HepG2 (cell line): ENCODE results near the gene RPP25L. TPM values are rescaled to one million over a fixed set of nuclear protein-coding genes. Genes with fewer than 3 reads are reported as not detected.

Experiments
- CEBPG ChIP-seq: IDR thresholded peaks from 2 replicates; pipeline ENCODE4 v1.6.1; 2016
- GFI1 ChIP-seq: sonication (generic); formaldehyde crosslinking; IDR thresholded peaks from 2 replicates; pipeline ENCODE4 v1.5.0; 2020; ENCODE audit warnings: missing genetic modification reagents, mild to moderate bottlenecking, borderline replicate concordance
- HIVEP1 ChIP-seq: sonication (generic); formaldehyde crosslinking; IDR thresholded peaks from 2 replicates; pipeline ENCODE4 v1.4.0; 2020; ENCODE audit warnings: mild to moderate bottlenecking, missing genetic modification reagents
- HMG20A ChIP-seq: IDR thresholded peaks from 2 replicates; pipeline ENCODE4 v1.6.1; 2016; ENCODE audit warnings: borderline replicate concordance
- HNF1A ChIP-seq, 2 experiments: sonication (generic) in 1 of 2; formaldehyde crosslinking in 1 of 2; IDR thresholded peaks; 2 replicates each; pipeline versions ENCODE4 v1.4.0 to v1.6.1; 2016 to 2020; ENCODE audit warnings: borderline replicate concordance in 1 of 2, low read depth in 1 of 2, mild to moderate bottlenecking in 1 of 2, missing genetic modification reagents in 1 of 2
- IKZF5 ChIP-seq: IDR thresholded peaks from 2 replicates; pipeline ENCODE4 v1.6.1; 2018; ENCODE audit warnings: missing genetic modification reagents, mild to moderate bottlenecking, missing compliant biosample characterization
- KAT2B ChIP-seq: fragments of 150-350 bp; IDR thresholded peaks from 2 replicates; pipeline ENCODE4 v1.6.1; 2014; ENCODE audit warnings: low read depth, low read length, borderline replicate concordance
- KDM6A ChIP-seq: IDR thresholded peaks from 2 replicates; pipeline ENCODE4 v1.6.1; 2016; ENCODE audit warnings: low read depth
- RORA ChIP-seq: sonication (generic); formaldehyde crosslinking; IDR thresholded peaks from 2 replicates; pipeline ENCODE4 v1.5.0; 2020; ENCODE audit warnings: mild to moderate bottlenecking, missing genetic modification reagents, moderate library complexity
- YEATS4 ChIP-seq: sonication (generic); formaldehyde crosslinking; IDR thresholded peaks from 2 replicates; pipeline ENCODE4 v1.4.0; 2020; ENCODE audit warnings: missing genetic modification reagents, borderline replicate concordance
- ZNF362 ChIP-seq: sonication (generic); formaldehyde crosslinking; IDR thresholded peaks from 2 replicates; pipeline ENCODE4 v1.4.0; 2020; ENCODE audit warnings: missing genetic modification reagents, mild to moderate bottlenecking, borderline replicate concordance
- ZNF530 ChIP-seq: sonication (generic); formaldehyde crosslinking; IDR thresholded peaks from 2 replicates; pipeline ENCODE4 v1.5.0; 2020; ENCODE audit warnings: low read depth, mild to moderate bottlenecking, missing genetic modification reagents
- ZNF614 ChIP-seq: IDR thresholded peaks from 2 replicates; pipeline ENCODE4 v1.6.1; 2018; ENCODE audit warnings: missing biosample characterization, missing genetic modification reagents, inconsistent platforms, borderline replicate concordance
- ZNF687 ChIP-seq: sonication (generic); formaldehyde crosslinking; IDR thresholded peaks from 2 replicates; pipeline ENCODE4 v1.5.1; 2020; ENCODE audit warnings: mild to moderate bottlenecking, missing genetic modification reagents, moderate library complexity
- ZUFSP ChIP-seq: sonication (generic); formaldehyde crosslinking; IDR thresholded peaks from 2 replicates; pipeline ENCODE4 v1.9.0; 2021; ENCODE audit warnings: missing genetic modification reagents, mild to moderate bottlenecking, borderline replicate concordance
- polyA plus RNA-seq, 8 experiments: library from polyadenylated mRNA; depleted of rRNA in 3 of 8; stranded (reverse) in 7 of 8; unstranded in 1 of 8; fragments of >200 nt; fragmentation: Illumina TruSeq in 4 of 8; extraction: Trizol in 4 of 8; gene quantifications; 2 replicates each; pipeline versions ENCODE4 v1.2.1 to v1.2.3, GENCODE V29; 2011 to 2016; ENCODE audit warnings: low read depth in 4 of 8, missing spikeins in 1 of 8, mixed read lengths in 1 of 8; ENCODE audit not compliant: insufficient read depth in 1 of 8
- total RNA-seq, 5 experiments: library from RNA; depleted of rRNA; stranded (reverse); fragments of >200 nt; fragmentation: Illumina TruSeq; extraction: Trizol; gene quantifications; 2 replicates each; pipeline ENCODE4 v1.2.3, GENCODE V29; 2016; ENCODE audit warnings: low read depth in 1 of 5

Gene RPP25L
- total and polyA plus RNA-seq, 2 of the 13 experiments (the other 11 are each of a cell fraction or from before 2014, with no cell fraction given): 24.5 to 27.3 TPM

- TF ChIP-seq RORA (CRISPR knock-in tag) (no peak), YEATS4 (no peak), KAT2B (no peak), ZNF530 (CRISPR knock-in tag) (no peak), IKZF5 (CRISPR knock-in tag) (peak; percentile 72; the same call in 1 of the 2 replicates), ZNF687 (CRISPR knock-in tag) (peak; percentile 93), HMG20A (CRISPR knock-in tag) (no peak), HIVEP1 (CRISPR knock-in tag) (peak; percentile 42; the same call in 1 of the 2 replicates), HNF1A (IDR thresholded peaks at IDR 0.05; ENCODE audit: low read depth) (no peak), HNF1A (CRISPR knock-in tag; IDR thresholded peaks at IDR 0.05; ENCODE audit: borderline replicate concordance) (no peak; the same call in 1 of the 2 replicates), KDM6A (CRISPR knock-in tag) (peak; percentile 55), CEBPG (peak; percentile 31; the same call in 1 of the 2 replicates), ZNF362 (CRISPR knock-in tag) (no peak), ZUFSP (CRISPR knock-in tag) (no peak), GFI1 (CRISPR knock-in tag) (no peak), ZNF614 (CRISPR knock-in tag) (0 out of 2 replicates have a peak, but pooled peaks have one; percentile 52)
These were observed 40.1 kb upstream of the RPP25L start, which contains the start of gene IL11RA (continued) for GRCh38 chr9:34651876-34652601.
